A172 (cell line): ENCODE data around the gene REXO1. TPM values are rescaled to one million over a fixed set of nuclear protein-coding genes. Genes with fewer than 3 reads are reported as not detected.
"Not testable (repeated sequence)": the region's sequence is repeated elsewhere in the genome, so short reads cannot be mapped to it uniquely, and the experiment has no call there.

Experiments used
- DNase-seq: peaks from one replicate; pipeline ENCODE4 v3.0.0-alpha.2; 2015; ENCODE audit warnings: low spot score
- total RNA-seq: library from RNA; depleted of rRNA; stranded (reverse); fragments of >200 nt; shearing (Covaris generic); gene quantifications from 2 replicates; pipeline ENCODE4 v1.2.3, GENCODE V29; 2014

Gene REXO1
- total RNA-seq, 1 experiment from 2014 or later: 30.4 TPM

GRCh38 chr19:1876496-1877279 lies 28.4 kb upstream of the REXO1 start:
- not testable (repeated sequence) for DNase-seq

GRCh38 chr19:1875646-1876495 lies 27.6 kb upstream of the REXO1 start:
- peak; percentile 82 for DNase-seq

GRCh38 chr19:1875265-1875645 lies 27.0 kb upstream of the REXO1 start:
- DNase-seq: not testable (repeated sequence)

- no peak for DNase-seq
These were observed 26.4 kb upstream of the REXO1 start for GRCh38 chr19:1874554-1875185.

GRCh38 chr19:1873524-1874473 lies 25.5 kb upstream of the REXO1 start:
- no peak for DNase-seq

GRCh38 chr19:1872807-1873523 lies 24.7 kb upstream of the REXO1 start:
- DNase-seq: no peak

- DNase-seq: no peak
These were observed 23.3 kb upstream of the REXO1 start for GRCh38 chr19:1871630-1872029.

- DNase-seq: no peak
These were observed 22.9 kb upstream of the REXO1 start for GRCh38 chr19:1871140-1871597.

- DNase-seq: no peak
These were observed 20.7 kb upstream of the REXO1 start for GRCh38 chr19:1868971-1869370.

GRCh38 chr19:1867349-1867724 lies 19.1 kb upstream of the REXO1 start:
- no peak for DNase-seq

- no peak for DNase-seq
These were observed 18.5 kb upstream of the REXO1 start for GRCh38 chr19:1866693-1867348.

- no peak for DNase-seq
These were observed 17.1 kb upstream of the REXO1 start for GRCh38 chr19:1865172-1866010.

GRCh38 chr19:1864480-1865171 lies 16.3 kb upstream of the REXO1 start:
- peak; percentile 50 for DNase-seq

- DNase-seq: peak; percentile 82
These were observed 15.6 kb upstream of the REXO1 start for GRCh38 chr19:1863638-1864479.

- no peak for DNase-seq
These were observed 15.0 kb upstream of the REXO1 start, which contains the start of gene KLF16 for GRCh38 chr19:1863328-1863637. TSS of gene KLF16 (minus strand) at chr19:1863579. CDS start at chr19:1863497, 82 bp downstream.

GRCh38 chr19:1862424-1863327 lies 14.4 kb upstream of the REXO1 start:
- DNase-seq: no peak

GRCh38 chr19:1862068-1862423 lies 13.8 kb upstream of the REXO1 start:
- DNase-seq: no peak
